GM12892 (cell line): ENCODE measurements around the gene CCNA1. TPM values are rescaled to one million over a fixed set of nuclear protein-coding genes. Genes with fewer than 3 reads are reported as not detected.

Experiments used
- DNase-seq: peaks from one replicate; pipeline ENCODE4 v3.0.0; 2011; ENCODE audit not compliant: insufficient read length
- FAIRE-seq: peaks from 2 replicates; lab custom pipeline; 2011; peaks lifted over from hg19 to GRCh38; lab: Jason Lieb, UNC
- POLR2A ChIP-seq: IDR thresholded peaks from 2 replicates; pipeline ENCODE4 v1.6.1; 2011; ENCODE audit warnings: low read depth, low read length, control low read depth
- POLR2AphosphoS5 ChIP-seq: IDR thresholded peaks from 2 replicates; pipeline ENCODE4 v1.6.1; 2011; ENCODE audit warnings: low read depth, low read length, control low read depth
- TAF1 ChIP-seq: IDR thresholded peaks from 2 replicates; pipeline ENCODE4 v1.6.1; 2011; ENCODE audit warnings: low read depth, mild to moderate bottlenecking, control low read depth, low read length, borderline replicate concordance
- polyA plus RNA-seq: library from polyadenylated mRNA; unstranded; fragments of >200 nt; gene quantifications from one replicate; pipeline ENCODE4 v1.2.1, GENCODE V29; 2012; ENCODE audit warnings: missing spikeins, inconsistent platforms; ENCODE audit not compliant: missing spikeins

The CCNA1 gene
- not detected for polyA plus RNA-seq

DNA sequence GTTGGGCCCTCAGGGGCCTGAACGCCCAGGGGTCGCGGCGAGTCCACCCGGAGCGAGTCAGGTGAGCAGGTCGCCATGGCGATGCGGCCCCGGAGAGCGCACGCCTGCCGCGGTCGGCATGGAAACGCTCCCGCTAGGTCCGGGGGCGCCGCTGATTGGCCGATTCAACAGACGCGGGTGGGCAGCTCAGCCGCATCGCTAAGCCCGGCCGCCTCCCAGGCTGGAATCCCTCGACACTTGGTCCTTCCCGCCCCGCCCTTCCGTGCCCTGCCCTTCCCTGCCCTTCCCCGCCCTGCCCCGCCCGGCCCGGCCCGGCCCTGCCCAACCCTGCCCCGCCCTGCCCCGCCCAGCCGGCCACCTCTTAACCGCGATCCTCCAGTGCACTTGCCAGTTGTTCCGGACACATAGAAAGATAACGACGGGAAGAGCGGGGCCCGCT, at the start of gene CCNA1:
TSS of gene CCNA1 (plus strand) at position 390 of the 439 bp plus-strand sequence. CDS start 562 bp downstream, outside the sequence.
- FAIRE-seq, result no peak
- TF ChIP-seq TAF1 (no peak), POLR2AphosphoS5 (no peak)
- DNase-seq, result peak; percentile 22

DNA sequence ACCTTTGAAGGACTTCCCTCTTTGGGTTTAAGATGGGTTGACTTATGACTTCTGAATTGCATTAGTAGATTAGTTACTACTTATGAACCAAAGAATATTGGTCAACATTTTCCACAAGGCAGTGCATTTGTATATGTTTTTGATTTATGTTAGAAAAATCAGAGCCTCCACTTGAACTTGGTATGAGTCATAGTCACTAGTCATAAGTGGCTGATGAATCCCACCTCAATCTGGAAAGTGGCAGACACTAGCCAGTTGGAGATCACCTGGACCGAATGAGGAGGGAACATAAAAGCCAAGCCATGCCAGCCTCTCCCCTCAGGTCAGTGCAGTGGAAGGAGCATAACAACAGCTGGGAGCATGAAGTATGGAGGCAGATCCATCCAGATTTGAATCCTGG, 46.8 kb upstream of the CCNA1 start:
- DNase-seq (no peak), FAIRE-seq (no peak)
- no peak for TF ChIP-seq POLR2A
- TF ChIP-seq TAF1, result no peak
- no peak for TF ChIP-seq POLR2AphosphoS5

DNA sequence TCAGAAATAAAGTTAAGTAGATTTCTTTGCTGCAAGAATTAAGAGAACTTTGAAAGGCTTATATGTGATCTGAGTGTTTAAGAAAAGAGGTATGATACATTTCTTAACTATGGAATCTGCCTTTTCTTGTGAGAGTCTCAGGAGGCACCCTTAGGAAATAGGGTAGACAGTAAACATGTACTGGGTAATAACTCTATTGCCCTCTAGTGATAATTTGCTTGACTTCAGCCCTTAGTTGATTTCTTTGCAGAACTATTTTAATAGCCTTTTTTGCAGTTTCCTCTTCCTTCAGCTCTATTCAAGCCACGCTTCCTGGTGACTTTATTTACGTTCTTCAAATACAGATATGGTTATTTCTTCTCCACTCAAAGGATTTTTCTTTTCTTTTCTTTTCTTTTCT, 37.0 kb upstream of the CCNA1 start:
- FAIRE-seq (no peak), DNase-seq (no peak)
- TF ChIP-seq POLR2A, result no peak
- no peak for TF ChIP-seq TAF1
- no peak for TF ChIP-seq POLR2AphosphoS5

DNA sequence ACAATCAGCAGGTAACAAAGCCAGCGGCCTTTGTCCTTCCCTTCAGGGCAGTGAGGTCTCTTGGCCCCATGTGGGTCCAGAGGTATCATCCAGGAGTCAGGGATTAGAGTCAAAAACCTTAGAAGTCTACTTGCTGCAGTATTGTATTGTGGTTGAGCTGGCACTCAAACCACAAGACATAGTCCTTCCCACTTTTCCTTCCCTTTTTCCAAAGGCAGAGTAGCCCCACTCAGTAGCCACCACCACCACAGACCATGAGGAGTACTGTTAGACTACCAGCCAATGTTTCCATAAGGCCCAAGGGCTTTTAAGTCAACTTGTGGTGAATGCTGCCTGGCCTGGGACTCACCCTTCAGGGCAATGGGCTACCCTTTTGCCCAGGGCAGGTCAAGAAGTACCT, 27.1 kb upstream of the CCNA1 start:
- TF ChIP-seq POLR2AphosphoS5 (no peak), TAF1 (no peak), POLR2A (no peak)
- FAIRE-seq (no peak), DNase-seq (no peak)

DNA sequence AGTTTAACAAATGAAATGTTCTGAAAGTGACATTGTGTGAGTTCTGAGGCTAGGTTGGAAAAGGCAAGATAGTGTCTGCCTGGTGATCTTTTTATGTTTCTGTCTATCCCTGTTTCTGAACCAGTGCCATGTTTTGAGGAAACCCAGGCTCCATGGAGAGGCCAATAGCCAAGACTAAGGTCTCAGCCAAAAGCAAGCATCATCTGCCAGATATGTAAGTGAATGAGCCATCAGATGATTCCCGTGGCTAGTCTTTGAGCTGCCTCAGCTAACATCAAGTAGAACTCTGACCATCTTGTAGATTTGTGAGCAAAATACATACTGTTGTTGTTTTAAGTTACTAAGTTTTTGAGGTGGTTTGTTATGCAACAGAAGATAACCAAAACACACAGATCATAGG, 19.6 kb upstream of the CCNA1 start:
- no peak for DNase-seq
- FAIRE-seq, result no peak
- TF ChIP-seq POLR2AphosphoS5, result no peak
- TF ChIP-seq POLR2A, result no peak
- TF ChIP-seq TAF1, result no peak

DNA sequence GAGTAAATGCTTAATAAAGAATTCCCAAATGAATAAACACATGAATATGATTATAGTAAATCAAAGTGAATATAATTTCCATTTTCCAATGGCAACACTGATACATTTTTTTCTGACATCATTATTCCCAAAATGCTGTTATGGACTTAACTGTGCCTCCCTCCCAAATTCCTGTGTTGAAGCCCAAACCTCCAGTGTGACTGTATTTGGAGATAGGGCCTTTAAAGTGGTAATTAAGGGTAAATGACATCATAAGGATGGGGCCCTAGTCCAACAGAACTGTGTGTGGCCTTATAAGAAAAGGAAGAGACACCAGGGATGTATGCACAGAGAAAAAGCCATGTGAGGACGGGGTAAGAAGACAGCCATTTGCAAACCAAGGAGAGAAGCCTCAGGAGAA, 19.1 kb upstream of the CCNA1 start:
- no peak for DNase-seq
- no peak for FAIRE-seq
- TF ChIP-seq POLR2AphosphoS5 (no peak), TAF1 (no peak), POLR2A (no peak)

DNA sequence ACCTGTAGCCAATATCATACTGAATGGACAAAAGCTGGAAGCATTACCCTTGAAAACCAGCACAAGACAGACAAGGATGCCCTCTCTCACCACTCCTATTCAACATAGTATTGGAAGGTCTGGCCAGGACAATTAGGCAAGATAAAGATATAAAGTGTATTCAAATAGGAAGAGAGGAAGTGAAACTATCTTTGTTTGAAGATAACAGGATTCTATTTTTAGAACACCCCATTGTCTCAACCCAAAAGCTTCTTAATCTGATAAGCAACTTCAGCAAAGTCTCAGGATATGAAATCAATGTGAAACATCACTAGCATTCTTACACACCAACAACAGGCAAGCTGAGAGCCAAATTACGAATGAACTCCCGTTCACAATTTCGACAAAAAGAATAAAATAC, 17.8 kb upstream of the CCNA1 start:
- DNase-seq, result no peak
- TF ChIP-seq TAF1 (no peak), POLR2A (no peak), POLR2AphosphoS5 (no peak)
- no peak for FAIRE-seq

DNA sequence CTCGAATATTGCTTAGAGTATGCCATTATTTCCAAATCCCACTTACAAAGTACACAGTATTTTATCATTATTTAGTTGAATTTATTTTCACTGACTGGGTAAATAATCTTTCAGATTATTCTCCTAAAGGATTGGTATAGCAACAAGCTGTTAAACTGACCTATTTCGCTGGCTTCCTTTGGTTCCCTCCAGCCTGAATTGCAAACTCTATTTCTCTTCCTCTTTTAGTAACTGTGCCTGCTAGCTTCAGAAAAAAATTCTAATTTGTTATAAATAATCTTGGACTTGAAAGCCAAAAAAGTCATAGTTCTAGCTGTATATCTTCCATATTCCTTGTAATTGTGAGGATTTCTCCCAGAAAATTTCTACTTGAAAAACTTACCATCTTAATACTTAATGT, 15.0 kb upstream of the CCNA1 start:
- DNase-seq (no peak), FAIRE-seq (no peak)
- TF ChIP-seq POLR2AphosphoS5 (no peak), TAF1 (no peak), POLR2A (no peak)

DNA sequence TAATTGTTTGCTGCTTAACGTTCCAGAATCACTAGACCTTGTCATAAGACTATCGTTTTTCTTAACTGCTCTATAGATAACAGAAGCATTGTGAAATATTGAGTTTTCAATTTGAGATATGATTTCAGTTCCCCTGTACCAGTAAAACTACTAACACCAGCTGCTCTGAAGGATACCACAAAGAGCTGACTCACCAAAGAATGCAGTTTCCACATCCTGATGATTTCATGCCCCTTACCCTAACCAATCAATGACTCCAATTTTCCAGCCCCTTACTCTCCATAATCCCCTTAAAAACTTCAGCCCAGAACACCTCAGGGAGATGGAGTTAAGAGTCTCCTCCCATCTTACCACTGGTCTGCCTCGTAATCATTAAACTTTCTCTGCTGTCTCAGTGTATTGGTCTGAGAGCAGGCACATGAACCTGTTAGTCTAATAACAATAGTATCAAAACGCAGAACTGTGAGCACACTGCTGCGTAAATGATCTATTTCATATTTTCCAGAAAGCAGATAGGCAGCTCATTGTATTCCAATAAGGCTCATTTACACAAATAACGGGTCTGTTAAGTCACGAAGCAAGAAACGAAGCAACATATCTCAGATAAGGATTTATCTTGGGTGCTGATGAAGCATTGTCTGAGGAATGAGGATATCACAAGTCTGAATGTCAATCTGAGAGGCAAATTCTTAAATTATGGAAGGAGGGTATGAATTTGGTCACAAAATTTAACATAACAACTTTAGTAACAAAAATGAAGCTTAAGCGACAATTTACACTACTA, 14.1 kb upstream of the CCNA1 start:
- FAIRE-seq (no peak), DNase-seq (no peak)
- TF ChIP-seq POLR2A (no peak), POLR2AphosphoS5 (no peak), TAF1 (no peak)

DNA sequence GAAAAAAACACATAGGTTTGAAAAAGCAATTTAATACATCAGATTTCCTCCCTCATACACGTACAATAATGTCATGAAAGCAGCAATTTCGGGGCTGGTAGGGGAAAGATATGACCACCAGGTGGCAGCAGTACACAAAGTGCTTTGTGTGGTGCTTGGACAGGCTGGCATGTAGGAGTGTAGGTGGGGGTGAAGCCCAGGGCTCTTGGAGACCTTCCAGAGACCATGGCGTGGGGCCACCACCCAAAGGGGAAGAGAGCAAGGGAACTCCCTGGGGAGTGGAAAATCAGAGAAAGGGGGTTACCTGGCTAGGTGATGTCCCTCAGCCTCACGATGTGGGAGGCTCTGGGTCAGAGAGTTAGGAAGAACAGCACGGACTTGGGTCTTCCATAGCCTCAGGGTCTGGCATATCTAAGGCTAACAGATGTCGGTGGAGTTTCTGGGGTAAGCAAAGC, 11.8 kb upstream of the CCNA1 start:
- peak; percentile 76 for FAIRE-seq
- TF ChIP-seq POLR2A (no peak), TAF1 (no peak), POLR2AphosphoS5 (no peak)

DNA sequence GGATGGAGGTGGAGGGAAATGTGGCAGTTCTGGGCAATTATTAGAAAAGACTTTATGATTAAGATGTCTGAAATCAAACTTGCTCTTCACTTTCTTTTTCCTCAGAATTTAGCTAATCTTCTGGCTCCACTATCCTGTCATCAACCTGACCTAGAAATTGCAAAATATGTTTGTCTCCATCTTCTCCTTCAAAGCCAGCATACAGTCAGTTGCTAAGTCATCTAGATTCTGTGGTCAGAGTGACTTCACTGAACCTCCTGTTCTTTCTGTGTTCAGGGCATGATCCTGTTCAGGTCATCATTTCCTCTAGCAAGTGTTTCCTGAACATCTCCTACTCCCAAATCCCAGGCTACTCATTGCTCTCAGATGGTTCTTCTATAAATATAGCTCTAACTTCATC, 10.8 kb upstream of the CCNA1 start:
- FAIRE-seq (no peak), DNase-seq (no peak)
- TF ChIP-seq POLR2AphosphoS5 (no peak), TAF1 (no peak), POLR2A (no peak)

More for the DNA sequence above, 11.8 kb upstream of the CCNA1 start:
- peak; percentile 24 for DNase-seq

DNA sequence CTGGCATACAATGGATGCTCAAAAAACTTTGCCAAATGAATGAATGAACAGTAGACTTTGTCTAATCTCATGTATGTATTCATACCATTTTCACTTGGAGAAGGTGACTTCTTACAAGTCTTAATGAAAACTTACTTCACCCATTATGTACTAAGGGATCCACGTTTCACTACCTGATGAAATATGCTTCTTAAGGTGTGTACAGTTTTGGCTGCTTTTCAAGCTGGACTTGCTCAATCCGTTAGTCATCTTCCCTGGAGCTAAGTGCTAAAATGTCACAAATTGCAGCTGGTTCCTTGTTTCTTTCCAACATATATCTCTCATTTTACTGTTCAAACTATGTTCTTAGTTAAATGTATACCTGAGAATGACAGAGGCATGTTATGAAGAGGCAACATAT, 4.2 kb upstream of the CCNA1 start:
- DNase-seq (no peak), FAIRE-seq (no peak)
- no peak for TF ChIP-seq POLR2AphosphoS5
